Esophagus squamous epithelium (tissue), 4 donors: ENCODE measurements around the gene CDHR2.

ENCODE experiments used
- CTCF ChIP-seq, 6 experiments: fragments of 450-650 bp in 4 of 6; fragments of 200-600 bp in 2 of 6; sonication (generic) in 2 of 6; IDR thresholded peaks; one replicate each; pipeline ENCODE4 v1.5.1; 2016 to 2019; ENCODE audit warnings: antibody characterized with exemption in 6 of 6, mild to moderate bottlenecking in 4 of 6, moderate library complexity in 4 of 6
- POLR2A ChIP-seq, 4 donors: fragments of 450-650 bp; IDR thresholded peaks; one replicate each; pipeline ENCODE4 v1.6.1; 2017; ENCODE audit warnings: antibody characterized with exemption in 4 of 4, mild to moderate bottlenecking in 4 of 4, moderate library complexity in 3 of 4

GRCh38 chr5:176628406-176629228 is 79.5 kb downstream of the CDHR2 start:
- TF ChIP-seq POLR2A (IDR thresholded peaks at IDR 0.05) (no peak), CTCF (IDR thresholded peaks at IDR 0.05) (no peak)
